GM18502 (cell line): ENCODE measurements around the gene ABCD4.

Experiments used
- ATAC-seq: cut with Tn5 transposase; IDR thresholded peaks from one replicate; pipeline ENCODE4 v1.9.1; 2021; ENCODE audit warnings: mild to moderate bottlenecking; ENCODE audit not compliant: unreplicated experiment, poor library complexity

ABCD4 gene

GRCh38 chr14:74261288-74261687 is 41.4 kb downstream of the ABCD4 start:
- ATAC-seq: no peak

GRCh38 chr14:74260525-74261233 is 42.1 kb downstream of the ABCD4 start:
- no peak for ATAC-seq

- ATAC-seq: no peak
These were observed 43.2 kb downstream of the ABCD4 start for GRCh38 chr14:74259513-74259912.

GRCh38 chr14:74258764-74259035 is 44.0 kb downstream of the ABCD4 start:
- no peak for ATAC-seq

- no peak for ATAC-seq
These were observed 44.6 kb downstream of the ABCD4 start for GRCh38 chr14:74257941-74258763.

GRCh38 chr14:74257078-74257940 is 45.4 kb downstream of the ABCD4 start:
- no peak for ATAC-seq

- no peak for ATAC-seq
These were observed 47.5 kb downstream of the ABCD4 start for GRCh38 chr14:74255281-74255680.

- ATAC-seq: no peak
These were observed 53.0 kb downstream of the ABCD4 start for GRCh38 chr14:74249433-74250375.

GRCh38 chr14:74248017-74248416 is 54.7 kb downstream of the ABCD4 start:
- ATAC-seq: no peak

- no peak for ATAC-seq
These were observed 56.2 kb downstream of the ABCD4 start for GRCh38 chr14:74246542-74246941.

- no peak for ATAC-seq
These were observed 57.4 kb downstream of the ABCD4 start for GRCh38 chr14:74245292-74245691.

- ATAC-seq: no peak
These were observed 58.6 kb downstream of the ABCD4 start for GRCh38 chr14:74244115-74244514.

GRCh38 chr14:74243051-74243450 is 59.7 kb downstream of the ABCD4 start:
- no peak for ATAC-seq

GRCh38 chr14:74242780-74243042 is 60.0 kb downstream of the ABCD4 start:
- no peak for ATAC-seq

GRCh38 chr14:74242021-74242779 is 60.5 kb downstream of the ABCD4 start:
- no peak for ATAC-seq

GRCh38 chr14:74241652-74242017 is 61.1 kb downstream of the ABCD4 start:
- ATAC-seq: no peak

GRCh38 chr14:74240794-74241651 is 61.7 kb downstream of the ABCD4 start:
- ATAC-seq: no peak

GRCh38 chr14:74239848-74240793 is 62.6 kb downstream of the ABCD4 start:
- ATAC-seq: no peak
